ENCODE results near the gene KCNMB2. TPM values are rescaled to one million over a fixed set of nuclear protein-coding genes. Genes with fewer than 3 reads are reported as not detected.

KCNMB2 gene
- polyA plus RNA-seq, 2 of the 4 experiments (the other 2 are of a cell fraction) = not detected

GRCh38 chr3:178618197-178618596 lies 82.0 kb downstream of the KCNMB2 start:
- 4% methylated on average over 3 of the region's 3 CpGs for WGBS (ENCODE audit: missing lambda C conversion rate)
- Histone ChIP-seq H3K27ac (no peak overlapping the region), H3K4me3 (no peak overlapping the region), H3K4me2 (no peak overlapping the region), H3K4me1 (no peaks in the 10 kb centered on the region), H3K9me3 (no peaks in the 10 kb centered on the region)
- no peak for ATAC-seq
- no peak for DNase-seq (ENCODE audit: low read depth in 1 of 2, low spot score in 1 of 2)
- ChIA-PET POLR2A (no interaction called here), CTCF (no interaction called here)
- no peak for TF ChIP-seq RCOR1 (IDR thresholded peaks at IDR 0.05; ENCODE audit: low read depth, low read length)
- no peak for TF ChIP-seq ZNF302 (CRISPR knock-in tag; IDR thresholded peaks at IDR 0.05)
- TF ChIP-seq, protein P1, sequence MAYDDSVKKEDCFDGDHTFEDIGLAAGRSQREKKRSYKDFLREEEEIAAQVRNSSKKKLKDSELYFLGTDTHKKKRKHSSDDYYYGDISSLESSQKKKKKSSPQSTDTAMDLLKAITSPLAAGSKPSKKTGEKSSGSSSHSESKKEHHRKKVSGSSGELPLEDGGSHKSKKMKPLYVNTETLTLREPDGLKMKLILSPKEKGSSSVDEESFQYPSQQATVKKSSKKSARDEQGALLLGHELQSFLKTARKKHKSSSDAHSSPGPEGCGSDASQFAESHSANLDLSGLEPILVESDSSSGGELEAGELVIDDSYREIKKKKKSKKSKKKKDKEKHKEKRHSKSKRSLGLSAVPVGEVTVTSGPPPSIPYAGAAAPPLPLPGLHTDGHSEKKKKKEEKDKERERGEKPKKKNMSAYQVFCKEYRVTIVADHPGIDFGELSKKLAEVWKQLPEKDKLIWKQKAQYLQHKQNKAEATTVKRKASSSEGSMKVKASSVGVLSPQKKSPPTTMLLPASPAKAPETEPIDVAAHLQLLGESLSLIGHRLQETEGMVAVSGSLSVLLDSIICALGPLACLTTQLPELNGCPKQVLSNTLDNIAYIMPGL (CRISPR knock-in tag; IDR thresholded peaks at IDR 0.05; ENCODE audit: borderline replicate concordance) = no peak
- no peak for TF ChIP-seq RAD21 (conservative IDR thresholded peaks at IDR 0.05 in 1 of 2, IDR thresholded peaks at IDR 0.05 in 1 of 2)
- no peak for TF ChIP-seq ZFP36 (IDR thresholded peaks at IDR 0.05; ENCODE audit: borderline replicate concordance, partially characterized antibody)
- no peak for TF ChIP-seq SREBF2 (IDR thresholded peaks at IDR 0.05)
- TF ChIP-seq NPAS2 (CRISPR knock-in tag; IDR thresholded peaks at IDR 0.05; ENCODE audit: borderline replicate concordance) = no peak
- TF ChIP-seq, protein P2, sequence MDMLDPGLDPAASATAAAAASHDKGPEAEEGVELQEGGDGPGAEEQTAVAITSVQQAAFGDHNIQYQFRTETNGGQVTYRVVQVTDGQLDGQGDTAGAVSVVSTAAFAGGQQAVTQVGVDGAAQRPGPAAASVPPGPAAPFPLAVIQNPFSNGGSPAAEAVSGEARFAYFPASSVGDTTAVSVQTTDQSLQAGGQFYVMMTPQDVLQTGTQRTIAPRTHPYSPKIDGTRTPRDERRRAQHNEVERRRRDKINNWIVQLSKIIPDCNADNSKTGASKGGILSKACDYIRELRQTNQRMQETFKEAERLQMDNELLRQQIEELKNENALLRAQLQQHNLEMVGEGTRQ (IDR thresholded peaks at IDR 0.05) = no peak
- TF ChIP-seq, protein P3, sequence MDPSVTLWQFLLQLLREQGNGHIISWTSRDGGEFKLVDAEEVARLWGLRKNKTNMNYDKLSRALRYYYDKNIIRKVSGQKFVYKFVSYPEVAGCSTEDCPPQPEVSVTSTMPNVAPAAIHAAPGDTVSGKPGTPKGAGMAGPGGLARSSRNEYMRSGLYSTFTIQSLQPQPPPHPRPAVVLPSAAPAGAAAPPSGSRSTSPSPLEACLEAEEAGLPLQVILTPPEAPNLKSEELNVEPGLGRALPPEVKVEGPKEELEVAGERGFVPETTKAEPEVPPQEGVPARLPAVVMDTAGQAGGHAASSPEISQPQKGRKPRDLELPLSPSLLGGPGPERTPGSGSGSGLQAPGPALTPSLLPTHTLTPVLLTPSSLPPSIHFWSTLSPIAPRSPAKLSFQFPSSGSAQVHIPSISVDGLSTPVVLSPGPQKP (IDR thresholded peaks at IDR 0.05; ENCODE audit: low read depth, low read length) = no peak
- TF ChIP-seq FOSB (CRISPR knock-in tag; IDR thresholded peaks at IDR 0.05) = no peak
- TF ChIP-seq POLR2A (IDR thresholded peaks at IDR 0.05; ENCODE audit: low read length) = no peak
- TF ChIP-seq ESRRA (IDR thresholded peaks at IDR 0.05; ENCODE audit: borderline replicate concordance, low read length) = no peak
- no peak for TF ChIP-seq EP300 (IDR thresholded peaks at IDR 0.05)
- TF ChIP-seq HDAC2 (IDR thresholded peaks at IDR 0.05) = no peak
- FAIRE-seq = no peak

- no peak overlapping the region for H3K4me2 ChIP-seq
- H3K9me3 ChIP-seq = no peaks in the 10 kb centered on the region
- no peak overlapping the region for H3K4me3 ChIP-seq
- H3K27ac ChIP-seq = no peak overlapping the region
- CTCF ChIA-PET = no interaction called here
- 57% methylated on average over 2 of the region's 2 CpGs for WGBS (ENCODE audit: missing lambda C conversion rate)
- TF ChIP-seq, protein P4, sequence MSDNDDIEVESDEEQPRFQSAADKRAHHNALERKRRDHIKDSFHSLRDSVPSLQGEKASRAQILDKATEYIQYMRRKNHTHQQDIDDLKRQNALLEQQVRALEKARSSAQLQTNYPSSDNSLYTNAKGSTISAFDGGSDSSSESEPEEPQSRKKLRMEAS (IDR thresholded peaks at IDR 0.05) = no peak
- TF ChIP-seq, protein P5, sequence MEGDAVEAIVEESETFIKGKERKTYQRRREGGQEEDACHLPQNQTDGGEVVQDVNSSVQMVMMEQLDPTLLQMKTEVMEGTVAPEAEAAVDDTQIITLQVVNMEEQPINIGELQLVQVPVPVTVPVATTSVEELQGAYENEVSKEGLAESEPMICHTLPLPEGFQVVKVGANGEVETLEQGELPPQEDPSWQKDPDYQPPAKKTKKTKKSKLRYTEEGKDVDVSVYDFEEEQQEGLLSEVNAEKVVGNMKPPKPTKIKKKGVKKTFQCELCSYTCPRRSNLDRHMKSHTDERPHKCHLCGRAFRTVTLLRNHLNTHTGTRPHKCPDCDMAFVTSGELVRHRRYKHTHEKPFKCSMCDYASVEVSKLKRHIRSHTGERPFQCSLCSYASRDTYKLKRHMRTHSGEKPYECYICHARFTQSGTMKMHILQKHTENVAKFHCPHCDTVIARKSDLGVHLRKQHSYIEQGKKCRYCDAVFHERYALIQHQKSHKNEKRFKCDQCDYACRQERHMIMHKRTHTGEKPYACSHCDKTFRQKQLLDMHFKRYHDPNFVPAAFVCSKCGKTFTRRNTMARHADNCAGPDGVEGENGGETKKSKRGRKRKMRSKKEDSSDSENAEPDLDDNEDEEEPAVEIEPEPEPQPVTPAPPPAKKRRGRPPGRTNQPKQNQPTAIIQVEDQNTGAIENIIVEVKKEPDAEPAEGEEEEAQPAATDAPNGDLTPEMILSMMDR (IDR thresholded peaks at IDR 0.05) = no peak
- no peak for FAIRE-seq
- no peaks in the 10 kb centered on the region for H3K4me1 ChIP-seq
- ATAC-seq = no peak
- POLR2A ChIA-PET = no interaction called here
- no peak for DNase-seq (ENCODE audit: low read depth in 1 of 2, low spot score in 1 of 2)
These were observed 82.7 kb downstream of the KCNMB2 start for GRCh38 chr3:178618896-178619295.

DNA sequence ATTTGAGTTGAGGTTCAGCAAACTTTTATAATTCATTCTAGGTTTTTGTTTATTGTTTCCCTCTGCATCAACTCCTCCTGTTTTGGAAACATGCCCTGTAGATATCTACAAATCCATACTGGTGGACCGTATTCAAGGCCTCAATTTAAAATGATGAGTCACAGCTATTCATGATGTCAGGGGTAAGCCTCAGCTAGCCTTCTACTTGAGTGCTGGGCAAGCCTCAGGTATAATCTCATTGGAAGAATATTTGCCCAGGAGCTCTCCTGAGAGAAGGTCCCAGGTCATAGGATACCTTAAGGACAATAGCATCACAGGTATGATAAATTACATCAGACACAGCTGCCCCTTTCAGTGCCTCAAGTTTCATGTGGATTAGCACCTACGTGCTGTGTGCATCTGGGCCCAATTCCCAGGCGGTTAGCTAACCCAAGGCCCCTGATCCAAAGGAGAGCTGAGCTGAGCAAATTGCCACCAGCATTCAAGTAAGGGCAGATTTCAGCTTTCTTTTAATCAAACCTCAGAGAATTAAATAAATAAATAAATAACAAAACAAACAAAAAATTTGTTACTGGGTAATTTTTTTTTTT lies 87.5 kb downstream of the KCNMB2 start:
- Histone ChIP-seq H3K9me3 (no peaks in the 10 kb centered on the region), H3K27ac (no peak overlapping the region), H3K4me3 (no peak overlapping the region), H3K4me2 (no peak overlapping the region), H3K4me1 (no peaks in the 10 kb centered on the region)
- FAIRE-seq (no peak), DNase-seq (ENCODE audit: low read depth in 1 of 2, low spot score in 1 of 2) (no peak), ATAC-seq (no peak)
- TF ChIP-seq ZSCAN20 (CRISPR knock-in tag; IDR thresholded peaks at IDR 0.05) (no peak), SREBF2 (IDR thresholded peaks at IDR 0.05) (no peak), ZC3H11A (IDR thresholded peaks at IDR 0.05) (no peak), HOXA7 (CRISPR knock-in tag; IDR thresholded peaks at IDR 0.05) (no peak), FOXS1 (CRISPR knock-in tag; IDR thresholded peaks at IDR 0.05) (no peak), HOXB13 (CRISPR knock-in tag; IDR thresholded peaks at IDR 0.05; ENCODE audit: low read depth) (no peak), KDM1A (IDR thresholded peaks at IDR 0.05; ENCODE audit: low read depth) (no peak), RNF2 (IDR thresholded peaks at IDR 0.05; ENCODE audit: borderline replicate concordance, low read depth) (no peak), EHMT2 (IDR thresholded peaks at IDR 0.05; ENCODE audit: low read depth) (no peak), MAFK (IDR thresholded peaks at IDR 0.05; ENCODE audit: partially characterized antibody) (no peak), NFE2L2 (conservative IDR thresholded peaks at IDR 0.05; ENCODE audit: low read length) (no peak), KDM5A (IDR thresholded peaks at IDR 0.05) (no peak), HEYL (CRISPR knock-in tag; IDR thresholded peaks at IDR 0.05) (no peak)
- TF ChIP-seq, protein P6, sequence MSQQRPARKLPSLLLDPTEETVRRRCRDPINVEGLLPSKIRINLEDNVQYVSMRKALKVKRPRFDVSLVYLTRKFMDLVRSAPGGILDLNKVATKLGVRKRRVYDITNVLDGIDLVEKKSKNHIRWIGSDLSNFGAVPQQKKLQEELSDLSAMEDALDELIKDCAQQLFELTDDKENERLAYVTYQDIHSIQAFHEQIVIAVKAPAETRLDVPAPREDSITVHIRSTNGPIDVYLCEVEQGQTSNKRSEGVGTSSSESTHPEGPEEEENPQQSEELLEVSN (IDR thresholded peaks at IDR 0.05; ENCODE audit: borderline replicate concordance, low read depth) = no peak
- POLR2A ChIA-PET = no interaction called here
- WGBS (ENCODE audit: missing lambda C conversion rate) = 49% methylated on average over 3 of the region's 3 CpGs
- CTCF ChIA-PET = no interaction called here

All from A549 (cell line).